ENCODE measurements around the gene PPP5C.
"Not testable (repeated sequence)": the region's sequence is repeated elsewhere in the genome, so short reads cannot be mapped to it uniquely, and the experiment has no call there.

Gene PPP5C

DNA sequence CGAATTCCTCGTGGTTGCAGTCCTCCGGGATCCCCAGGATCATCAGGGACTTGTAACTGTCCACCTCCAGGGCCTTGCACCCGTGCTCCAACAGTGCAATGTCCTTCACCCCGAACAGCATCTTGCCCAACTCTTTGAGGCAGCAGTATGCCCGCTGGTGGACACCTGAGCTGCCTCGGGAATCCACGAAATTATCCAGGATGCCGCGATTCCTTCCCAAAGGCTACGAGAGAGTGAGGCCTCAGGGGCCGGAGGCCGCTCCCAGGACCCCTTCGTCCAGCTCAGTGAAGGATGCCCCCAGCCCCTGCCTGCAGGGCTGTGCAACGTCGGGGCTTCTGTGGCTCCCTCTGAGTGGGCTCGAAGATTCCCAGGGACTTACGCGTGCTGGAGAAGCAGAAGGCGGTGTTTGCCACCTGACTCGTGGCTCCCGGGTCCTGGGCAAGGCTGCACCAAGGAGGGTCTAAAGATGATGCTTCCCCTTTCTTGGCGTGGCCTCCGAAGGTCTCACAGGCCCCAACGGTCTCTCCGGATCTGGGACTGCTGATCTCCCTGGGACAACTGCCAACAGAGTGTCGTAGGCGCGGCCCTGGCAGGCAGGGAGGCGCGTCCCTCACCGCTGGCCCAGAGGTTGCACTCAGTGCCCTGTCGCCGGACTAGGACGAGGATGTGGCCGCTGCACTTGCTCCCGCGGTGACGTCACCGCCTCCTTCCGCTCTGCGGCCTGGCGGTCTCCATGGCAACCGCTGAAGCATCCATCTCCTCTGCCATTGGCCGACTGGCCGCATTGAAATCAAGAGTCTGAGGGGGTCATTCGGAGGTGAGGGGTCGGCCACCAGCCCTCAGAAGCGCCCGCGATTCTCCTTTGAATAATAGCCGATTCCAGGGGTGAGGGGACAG, 81.6 kb downstream of the PPP5C start, which contains the start of gene PNMA8C:
PNMA8C (minus strand) TSS at position 698 of the 897 bp plus-strand sequence; CDS start at position 121, 577 bp downstream.
- no peaks in the 10 kb centered on the region for H3K36me3 ChIP-seq (ENCODE audit: insufficient read depth, low read length)

DNA sequence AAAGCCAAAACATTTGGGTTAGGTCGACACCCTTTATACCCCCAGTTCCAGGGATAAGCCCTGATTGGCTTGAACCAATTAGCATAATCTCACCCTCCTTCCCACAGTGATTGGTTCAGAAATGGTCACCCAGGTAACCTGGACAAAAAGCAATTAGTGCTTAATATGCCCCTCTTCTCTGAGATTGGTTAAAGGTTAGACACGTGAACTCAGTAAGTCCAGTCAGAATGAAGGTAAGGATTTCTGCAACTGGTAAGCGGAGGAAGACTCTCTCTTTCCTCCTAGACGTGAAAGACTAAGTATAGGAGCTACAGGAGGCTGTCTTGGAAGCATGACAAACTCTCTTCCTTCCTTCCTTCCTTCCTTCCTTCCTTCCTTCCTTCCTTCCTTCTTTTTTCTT, 83.1 kb downstream of the PPP5C start:
- TF ChIP-seq FOXP2 (optimal IDR thresholded peaks at IDR 0.05; ENCODE audit: control extremely low read depth, extremely low read length, insufficient read depth) (no peak), POLR2AphosphoS5 (IDR thresholded peaks at IDR 0.05; ENCODE audit: borderline replicate concordance, low read depth, low read length) (peak; percentile 63)
- Histone ChIP-seq H3K36me3 (ENCODE audit: insufficient read depth, low read length) (no peaks in the 10 kb centered on the region), H3K9ac (ENCODE audit: insufficient read length) (no peak overlapping the region), H3K27ac (peak overlapping the region; percentile 98), H3K9me3 (ENCODE audit: low read depth, low read length) (no peaks in the 10 kb centered on the region), H3K4me3 (peak overlapping the region; percentile 57)
- peak; percentile 83 for DNase-seq (ENCODE audit: low read depth, low spot score)

More for the DNA sequence above, 81.6 kb downstream of the PPP5C start, which contains the start of gene PNMA8C:
- H3K27ac ChIP-seq, result peak within 1 kb of the TSS; percentile 98
- H3K4me3 ChIP-seq, result peak within 1 kb of the TSS; percentile 57
- TF ChIP-seq POLR2AphosphoS5 (IDR thresholded peaks at IDR 0.05; ENCODE audit: borderline replicate concordance, low read depth, low read length) (no peak), EZH2 (IDR thresholded peaks at IDR 0.05) (no peak), FOXP2 (optimal IDR thresholded peaks at IDR 0.05; ENCODE audit: control extremely low read depth, extremely low read length, insufficient read depth) (no peak)
- H3K9ac ChIP-seq (ENCODE audit: insufficient read length), result no peak within 1 kb of the TSS
- H3K9me3 ChIP-seq (ENCODE audit: low read depth, low read length), result no peaks in the 10 kb centered on the region
- DNase-seq (ENCODE audit: low read depth, low spot score), result no peak

DNA sequence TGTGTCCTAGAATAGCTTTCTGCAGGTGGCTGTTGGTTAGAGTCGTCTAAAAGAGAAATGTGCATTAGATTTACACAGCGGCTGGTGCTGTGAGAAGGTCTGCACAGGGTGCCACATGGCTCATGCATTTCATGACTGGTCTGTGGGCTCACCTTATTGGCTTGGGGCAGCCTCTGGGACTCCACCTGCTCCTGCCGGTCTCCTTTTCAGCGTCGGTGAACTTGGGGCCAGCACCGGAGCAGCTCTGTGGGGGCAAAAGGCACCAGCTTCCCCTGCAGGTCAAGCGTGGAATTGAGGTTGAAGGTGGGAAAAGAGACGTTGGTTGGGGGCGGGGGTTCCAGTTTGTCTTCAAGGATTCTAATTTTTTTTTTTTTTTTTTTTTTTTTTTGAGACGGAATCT, 84.9 kb downstream of the PPP5C start:
- Histone ChIP-seq H3K9me3 (ENCODE audit: low read depth, low read length) (no peaks in the 10 kb centered on the region), H3K9ac (ENCODE audit: insufficient read length) (no peak overlapping the region), H3K36me3 (ENCODE audit: insufficient read depth, low read length) (no peaks in the 10 kb centered on the region), H3K4me3 (no peak overlapping the region), H3K27ac (peak overlapping the region; percentile 98)
- no peak for TF ChIP-seq FOXP2 (optimal IDR thresholded peaks at IDR 0.05; ENCODE audit: control extremely low read depth, extremely low read length, insufficient read depth)
- no peak for TF ChIP-seq EZH2 (IDR thresholded peaks at IDR 0.05)
- no peak for TF ChIP-seq POLR2AphosphoS5 (IDR thresholded peaks at IDR 0.05; ENCODE audit: borderline replicate concordance, low read depth, low read length)
- no peak for DNase-seq (ENCODE audit: low read depth, low spot score)

DNA sequence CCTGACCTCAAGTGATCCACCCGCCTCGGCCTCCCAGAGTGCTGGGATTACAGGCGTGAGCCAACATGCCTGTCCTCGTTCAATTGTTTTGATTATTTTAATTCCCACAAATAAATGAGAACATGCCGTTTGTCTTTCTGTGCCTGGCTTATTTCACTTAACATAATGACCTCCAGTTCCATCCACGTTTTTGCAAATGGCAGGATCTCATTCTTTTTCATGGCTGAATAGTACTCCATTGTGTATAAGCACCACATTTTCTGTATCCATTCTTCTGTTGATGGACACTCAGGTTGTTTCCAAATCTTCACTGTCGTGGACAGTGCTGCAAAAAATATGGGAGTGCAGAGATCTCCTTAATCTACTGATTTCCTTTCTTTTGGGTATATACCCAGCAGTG, 86.6 kb downstream of the PPP5C start:
- not testable (repeated sequence) for H3K36me3 ChIP-seq (ENCODE audit: insufficient read depth, low read length); H3K27ac ChIP-seq; H3K9me3 ChIP-seq (ENCODE audit: low read depth, low read length); DNase-seq (ENCODE audit: low read depth, low spot score); H3K4me3 ChIP-seq; H3K9ac ChIP-seq (ENCODE audit: insufficient read length)

DNA sequence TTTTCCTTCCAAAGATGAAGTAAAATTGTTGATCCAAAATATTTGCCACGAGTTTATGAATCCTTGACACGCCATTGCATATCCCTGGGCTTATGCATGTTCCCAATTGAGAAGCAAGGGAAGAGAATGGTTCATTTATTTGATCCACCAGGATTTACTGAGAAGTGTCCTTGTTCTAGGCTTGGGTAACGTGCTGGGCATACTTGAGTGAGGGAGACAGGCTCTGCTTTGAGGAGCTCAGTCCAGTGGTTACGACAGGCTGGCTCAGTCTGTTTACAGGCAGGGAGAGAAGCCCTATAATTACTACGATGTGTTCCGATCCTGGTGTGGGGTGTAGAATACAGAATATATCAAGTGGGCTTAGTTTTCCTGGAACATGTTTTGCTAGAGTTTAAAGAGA, 88.1 kb downstream of the PPP5C start:
- H3K9me3 ChIP-seq (ENCODE audit: low read depth, low read length), result no peaks in the 10 kb centered on the region
- no peaks in the 10 kb centered on the region for H3K36me3 ChIP-seq (ENCODE audit: insufficient read depth, low read length)
- H3K27ac ChIP-seq, result no peak overlapping the region
- TF ChIP-seq POLR2AphosphoS5 (IDR thresholded peaks at IDR 0.05; ENCODE audit: borderline replicate concordance, low read depth, low read length) (no peak), FOXP2 (optimal IDR thresholded peaks at IDR 0.05; ENCODE audit: control extremely low read depth, extremely low read length, insufficient read depth) (no peak), EZH2 (IDR thresholded peaks at IDR 0.05) (no peak)
- no peak overlapping the region for H3K9ac ChIP-seq (ENCODE audit: insufficient read length)
- H3K4me3 ChIP-seq, result no peak overlapping the region
- DNase-seq (ENCODE audit: low read depth, low spot score), result no peak

DNA sequence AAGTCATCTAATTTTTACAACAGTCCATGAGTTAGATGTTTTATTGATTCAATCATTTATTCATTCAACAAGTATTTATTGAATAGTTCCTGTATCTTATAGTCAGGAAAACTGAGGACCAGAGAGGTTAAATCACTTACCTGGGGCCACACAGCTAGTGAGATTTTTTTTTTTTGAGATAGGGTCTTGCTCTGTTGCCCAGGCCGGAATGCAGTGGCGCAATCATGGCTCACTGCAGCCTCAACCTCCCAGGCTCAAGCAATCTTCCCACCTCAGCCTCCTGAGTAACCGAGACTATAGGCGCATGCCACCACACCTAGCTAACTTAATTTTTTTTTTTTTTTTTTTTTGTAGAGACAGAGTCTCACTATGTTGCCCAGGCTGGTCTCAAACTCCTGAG, 88.8 kb downstream of the PPP5C start:
- H3K27ac ChIP-seq; H3K36me3 ChIP-seq (ENCODE audit: insufficient read depth, low read length); H3K9me3 ChIP-seq (ENCODE audit: low read depth, low read length); DNase-seq (ENCODE audit: low read depth, low spot score); H3K4me3 ChIP-seq; H3K9ac ChIP-seq (ENCODE audit: insufficient read length): not testable (repeated sequence)

Data from SK-N-MC (cell line).